ENCODE measurements around the gene DBX1. TPM values are rescaled to one million over a fixed set of nuclear protein-coding genes. Genes with fewer than 3 reads are reported as not detected.
"Not testable (repeated sequence)": the region's sequence is repeated elsewhere in the genome, so short reads cannot be mapped to it uniquely, and the experiment has no call there.

DBX1 gene, protein sequence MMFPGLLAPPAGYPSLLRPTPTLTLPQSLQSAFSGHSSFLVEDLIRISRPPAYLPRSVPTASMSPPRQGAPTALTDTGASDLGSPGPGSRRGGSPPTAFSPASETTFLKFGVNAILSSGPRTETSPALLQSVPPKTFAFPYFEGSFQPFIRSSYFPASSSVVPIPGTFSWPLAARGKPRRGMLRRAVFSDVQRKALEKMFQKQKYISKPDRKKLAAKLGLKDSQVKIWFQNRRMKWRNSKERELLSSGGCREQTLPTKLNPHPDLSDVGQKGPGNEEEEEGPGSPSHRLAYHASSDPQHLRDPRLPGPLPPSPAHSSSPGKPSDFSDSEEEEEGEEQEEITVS
- total RNA-seq (1.3 TPM), polyA plus RNA-seq (ENCODE audit: insufficient read depth in 1 of 8, insufficient read length in 8 of 8, low replicate concordance in 1 of 8) (10 to 100 TPM in 2 of 8 donors, 1 to 10 TPM in 6; 6.3 to 13.4 (median 9.0) TPM)
- long read RNA-seq, donor 1, partial matches to known transcripts, result 0 of 2 reads
- long read RNA-seq, donor 1, other reads (novel, unspliced or antisense), result 0 of 2 reads
- long read RNA-seq, donor 2, result 0 reads
- long read RNA-seq, donor 3, transcript DBX1-201 (4 exons, 1,380 nt), result major isoform, 5 of 5 reads
- long read RNA-seq, donor 3, partial matches to known transcripts, result 0 of 5 reads
- long read RNA-seq, donor 3, other reads (novel, unspliced or antisense), result 0 of 5 reads
- long read RNA-seq, donor 4, partial matches to known transcripts, result 0 of 1 reads
- long read RNA-seq, donor 4, other reads (novel, unspliced or antisense), result 0 of 1 reads
- long read RNA-seq, donor 5, transcript DBX1-201 (4 exons, 1,380 nt), result major isoform, 13 of 13 reads
- long read RNA-seq, donor 5, partial matches to known transcripts, result 0 of 13 reads
- long read RNA-seq, donor 5, other reads (novel, unspliced or antisense), result 0 of 13 reads
- long read RNA-seq, donor 6, transcript DBX1-201 (4 exons, 1,380 nt), result major isoform, 8 of 8 reads
- long read RNA-seq, donor 6, partial matches to known transcripts, result 0 of 8 reads
- long read RNA-seq, donor 6, other reads (novel, unspliced or antisense), result 0 of 8 reads
- long read RNA-seq, donor 7, partial matches to known transcripts, result 0 of 2 reads
- long read RNA-seq, donor 7, other reads (novel, unspliced or antisense), result 0 of 2 reads
- long read RNA-seq, donor 8, partial matches to known transcripts, result 0 of 2 reads
- long read RNA-seq, donor 8, other reads (novel, unspliced or antisense), result 0 of 2 reads
- long read RNA-seq, donor 9, partial matches to known transcripts, result 0 of 3 reads
- long read RNA-seq, donor 9, other reads (novel, unspliced or antisense), result 0 of 3 reads
- long read RNA-seq, donor 10, transcript DBX1-201 (4 exons, 1,380 nt), result major isoform, 11 of 11 reads
- long read RNA-seq, donor 10, partial matches to known transcripts, result 0 of 11 reads
- long read RNA-seq, donor 10, other reads (novel, unspliced or antisense), result 0 of 11 reads
- long read RNA-seq, donor 11, partial matches to known transcripts, result 0 of 1 reads
- long read RNA-seq, donor 11, other reads (novel, unspliced or antisense), result 0 of 1 reads

DNA sequence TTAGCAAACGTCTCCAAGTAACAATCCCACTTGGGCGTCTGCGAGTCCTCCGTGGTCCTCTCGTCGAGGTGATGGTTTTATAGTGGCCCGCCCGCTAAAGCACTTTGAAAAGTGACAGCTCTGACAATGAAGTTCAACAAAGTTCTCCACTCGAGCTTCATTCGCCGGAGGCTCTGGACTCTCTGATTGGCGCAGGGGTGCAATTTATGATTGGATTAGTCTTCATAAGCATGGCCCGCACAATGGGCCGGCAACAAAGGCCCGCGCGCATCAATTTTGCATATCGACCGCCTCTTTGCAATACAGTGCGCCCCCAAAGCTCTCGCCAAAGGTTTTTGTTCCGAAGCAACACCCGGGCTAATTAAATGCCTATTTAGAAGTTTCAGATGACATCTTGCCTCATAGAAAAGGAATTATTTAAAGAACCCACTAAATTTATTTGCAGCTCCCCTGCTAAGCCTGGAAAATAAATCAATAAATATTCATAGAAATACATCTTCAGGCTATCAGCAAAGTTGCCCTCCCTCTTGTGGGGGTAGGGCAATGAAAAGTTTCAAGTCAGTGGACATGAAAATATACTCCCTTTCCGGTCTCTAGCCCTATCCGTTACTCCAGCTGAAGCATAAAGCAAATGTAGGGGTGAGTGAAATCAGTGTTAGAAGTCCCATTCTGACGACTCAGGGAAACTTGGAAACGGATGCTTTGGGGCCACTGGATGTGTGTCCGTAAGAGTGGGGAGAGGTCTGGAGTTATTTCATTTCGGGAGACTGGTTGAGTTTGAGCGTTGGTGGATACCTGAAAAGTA, at the start of gene DBX1:
Gene DBX1, minus strand, starts transcription at position 51 of the 805 bp plus-strand sequence. CDS start 151 bp downstream, outside the sequence.
- Histone ChIP-seq H3K36me3 (ENCODE audit: control insufficient read depth, insufficient read depth, low read length) (no peaks in the 10 kb centered on the region), H3K4me3 (ENCODE audit: low read length) (peak within 1 kb of the TSS; percentile 42), H3K4me1 (ENCODE audit: control insufficient read depth, insufficient read depth, low read length) (peaks cover 31% of the 10 kb centered on the region), H3K9me3 (replicated peaks; ENCODE audit: control insufficient read depth, low read depth, low read length) (no peaks in the 10 kb centered on the region), H3K27me3 (ENCODE audit: control insufficient read depth, insufficient read depth, low read length) (peaks cover 90% of the 10 kb centered on the region), H3K27ac (ENCODE audit: low read length) (peak within 1 kb of the TSS; percentile 80)
- WGBS (ENCODE audit: insufficient coverage), result 0% methylated on average over 4 of the region's 30 CpGs
- DNase-seq, result peak; percentile 55

DNA sequence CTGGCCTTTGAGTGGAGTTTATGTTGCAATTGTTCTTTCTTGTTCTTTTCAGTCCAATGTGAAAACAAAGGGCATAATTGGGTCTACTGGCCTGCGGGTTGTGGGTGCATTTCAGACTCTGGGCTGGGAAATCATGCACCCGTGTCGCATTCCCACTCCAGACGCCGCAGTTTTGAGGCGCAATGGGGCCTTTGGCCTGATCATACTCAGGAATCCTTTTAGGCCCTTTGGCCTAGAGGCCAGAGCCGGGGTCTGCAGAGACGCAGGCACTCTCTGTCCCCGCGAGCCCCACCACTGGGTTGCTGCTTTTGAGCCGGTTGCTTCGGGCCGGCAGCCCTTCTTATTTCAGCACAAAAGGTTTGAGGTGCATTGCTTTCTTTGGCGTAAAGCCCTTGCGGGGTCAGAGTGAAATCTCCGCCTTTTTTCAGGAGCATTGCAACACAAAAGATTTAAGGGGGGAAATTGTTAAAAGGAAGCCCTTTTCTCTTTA, 48.4 kb upstream of the DBX1 start:
- WGBS (ENCODE audit: insufficient coverage), result 18% methylated on average over 15 of the region's 16 CpGs
- Histone ChIP-seq H3K4me3 (ENCODE audit: low read length) (no peak overlapping the region), H3K4me1 (ENCODE audit: control insufficient read depth, insufficient read depth, low read length) (no peaks in the 10 kb centered on the region), H3K9me3 (replicated peaks; ENCODE audit: control insufficient read depth, low read depth, low read length) (no peaks in the 10 kb centered on the region), H3K27ac (ENCODE audit: low read length) (no peak overlapping the region), H3K27me3 (ENCODE audit: control insufficient read depth, insufficient read depth, low read length) (peaks cover 21% of the 10 kb centered on the region), H3K36me3 (ENCODE audit: control insufficient read depth, insufficient read depth, low read length) (no peaks in the 10 kb centered on the region)
- no peak for DNase-seq

DNA sequence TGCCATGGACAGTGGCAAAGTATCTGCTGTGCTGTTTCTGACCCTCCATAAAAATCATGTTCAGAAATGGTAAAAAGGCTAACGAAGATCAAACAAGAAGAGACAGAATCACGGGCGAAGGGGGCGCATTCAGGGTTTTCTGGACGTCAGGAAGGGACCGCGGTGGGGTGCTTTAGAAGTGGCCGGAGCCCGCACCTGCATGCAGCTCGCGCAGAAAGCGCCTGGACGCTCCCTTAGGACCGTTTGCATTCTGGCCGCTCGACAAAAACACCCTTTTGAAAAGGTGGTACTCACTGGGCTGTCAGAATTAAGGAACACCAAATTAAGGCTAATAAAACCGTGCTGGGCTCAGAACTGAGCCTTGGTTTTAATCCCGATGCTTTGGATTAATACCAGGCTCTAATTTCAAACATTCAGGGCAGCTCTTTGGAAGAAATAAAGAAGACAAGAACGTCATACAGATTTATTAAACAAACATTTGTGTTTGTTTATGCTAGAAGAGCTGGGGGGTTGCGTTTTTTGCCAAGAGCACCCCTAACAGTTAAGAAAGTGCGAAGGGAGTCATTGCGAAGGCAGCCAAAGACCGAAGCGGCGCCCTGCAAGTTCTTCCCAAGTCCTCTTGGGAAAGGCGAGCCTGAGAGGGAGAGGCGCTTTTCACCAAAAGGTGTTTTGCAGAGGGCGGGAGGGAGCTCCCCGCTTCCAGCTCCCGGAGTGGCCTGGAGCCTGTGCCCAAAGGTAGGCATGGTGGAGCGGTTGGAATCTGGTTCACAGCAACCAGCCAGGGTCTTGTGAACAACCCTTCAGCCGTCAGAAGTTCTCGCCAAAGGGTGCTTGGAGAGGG, 47.7 kb upstream of the DBX1 start:
- Histone ChIP-seq H3K36me3 (ENCODE audit: control insufficient read depth, insufficient read depth, low read length) (no peaks in the 10 kb centered on the region), H3K4me1 (ENCODE audit: control insufficient read depth, insufficient read depth, low read length) (no peaks in the 10 kb centered on the region), H3K27me3 (ENCODE audit: control insufficient read depth, insufficient read depth, low read length) (peaks cover 21% of the 10 kb centered on the region), H3K9me3 (replicated peaks; ENCODE audit: control insufficient read depth, low read depth, low read length) (no peaks in the 10 kb centered on the region), H3K27ac (ENCODE audit: low read length) (no peak overlapping the region), H3K4me3 (ENCODE audit: low read length) (no peak overlapping the region)
- no peak for DNase-seq
- 15% methylated on average over 28 of the region's 33 CpGs for WGBS (ENCODE audit: insufficient coverage)

GRCh38 chr11:20205807-20206206, 45.5 kb upstream of the DBX1 start:
- H3K36me3 ChIP-seq (ENCODE audit: control insufficient read depth, insufficient read depth, low read length), result no peaks in the 10 kb centered on the region
- no peak overlapping the region for H3K4me3 ChIP-seq (ENCODE audit: low read length)
- H3K4me1 ChIP-seq (ENCODE audit: control insufficient read depth, insufficient read depth, low read length), result no peaks in the 10 kb centered on the region
- DNase-seq, result no peak
- H3K27ac ChIP-seq (ENCODE audit: low read length), result no peak overlapping the region
- H3K27me3 ChIP-seq (ENCODE audit: control insufficient read depth, insufficient read depth, low read length), result peaks cover 21% of the 10 kb centered on the region
- no peaks in the 10 kb centered on the region for H3K9me3 ChIP-seq (replicated peaks; ENCODE audit: control insufficient read depth, low read depth, low read length)

DNA sequence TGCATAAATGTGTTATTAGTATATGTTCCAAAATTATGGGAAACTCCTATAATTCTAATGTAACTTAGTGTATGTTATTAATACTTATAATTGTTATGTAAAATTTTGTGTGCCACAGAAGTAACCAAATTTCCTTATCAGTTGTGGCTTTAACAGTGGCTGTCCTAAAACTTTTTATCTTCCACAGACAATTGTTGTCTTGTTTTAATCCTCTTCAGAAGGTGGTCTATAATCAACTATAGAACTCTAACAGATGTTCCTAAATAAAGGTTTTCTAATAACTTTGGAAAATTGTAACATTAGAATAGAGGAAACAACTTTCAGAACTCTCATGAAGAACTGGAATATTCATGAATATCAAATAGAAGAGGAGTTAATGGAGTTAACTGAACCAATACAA, 44.4 kb upstream of the DBX1 start:
- H3K27me3 ChIP-seq (ENCODE audit: control insufficient read depth, insufficient read depth, low read length), result peaks cover 21% of the 10 kb centered on the region
- H3K27ac ChIP-seq (ENCODE audit: low read length), result no peak overlapping the region
- no peaks in the 10 kb centered on the region for H3K4me1 ChIP-seq (ENCODE audit: control insufficient read depth, insufficient read depth, low read length)
- H3K36me3 ChIP-seq (ENCODE audit: control insufficient read depth, insufficient read depth, low read length), result no peaks in the 10 kb centered on the region
- H3K4me3 ChIP-seq (ENCODE audit: low read length), result no peak overlapping the region
- no peak for DNase-seq
- no peaks in the 10 kb centered on the region for H3K9me3 ChIP-seq (replicated peaks; ENCODE audit: control insufficient read depth, low read depth, low read length)

DNA sequence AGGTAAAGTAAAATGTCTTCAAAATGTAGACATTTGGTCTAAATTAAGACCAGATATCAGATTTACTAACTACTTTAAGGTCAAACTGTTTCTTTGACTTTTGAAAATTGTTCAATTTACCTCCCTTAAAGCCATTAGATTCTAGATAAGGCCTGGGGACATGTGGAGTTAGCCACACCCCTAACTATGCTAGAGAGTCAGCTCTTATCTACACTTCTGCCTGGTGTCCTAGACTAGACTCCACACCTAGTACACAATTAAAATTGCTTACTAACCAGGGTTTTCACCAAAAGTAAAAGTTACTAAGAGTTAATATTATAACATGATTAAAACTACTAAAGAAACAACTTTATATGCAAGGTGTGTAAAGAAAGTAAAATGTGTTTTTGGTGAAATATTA, 43.6 kb upstream of the DBX1 start:
- Histone ChIP-seq H3K9me3 (replicated peaks; ENCODE audit: control insufficient read depth, low read depth, low read length) (no peaks in the 10 kb centered on the region), H3K27ac (ENCODE audit: low read length) (no peak overlapping the region), H3K4me3 (ENCODE audit: low read length) (no peak overlapping the region), H3K27me3 (ENCODE audit: control insufficient read depth, insufficient read depth, low read length) (peaks cover 21% of the 10 kb centered on the region), H3K36me3 (ENCODE audit: control insufficient read depth, insufficient read depth, low read length) (no peaks in the 10 kb centered on the region), H3K4me1 (ENCODE audit: control insufficient read depth, insufficient read depth, low read length) (no peaks in the 10 kb centered on the region)
- DNase-seq, result no peak

DNA sequence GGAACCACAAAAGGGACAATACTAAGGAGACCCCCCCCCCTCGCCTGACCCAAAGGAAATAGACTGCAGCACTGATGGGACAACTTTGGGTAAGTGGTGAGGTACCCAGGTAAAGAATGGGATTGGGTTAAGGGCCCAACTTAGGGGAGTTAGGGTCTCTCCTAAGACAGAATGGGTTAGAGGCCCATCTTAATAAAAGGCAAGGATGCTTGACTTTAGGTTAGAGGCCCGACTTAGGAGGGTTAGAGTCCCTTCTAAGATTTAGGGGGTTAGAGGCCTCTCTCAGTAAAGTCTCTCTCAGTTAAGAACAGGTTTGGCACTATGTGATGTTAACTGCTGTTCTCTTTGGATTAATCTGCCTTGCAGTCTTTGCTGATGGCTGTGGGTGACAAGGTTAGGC, 41.0 kb upstream of the DBX1 start:
- WGBS (ENCODE audit: insufficient coverage), result 40% methylated on average over 1 of the region's 2 CpGs
- Histone ChIP-seq H3K4me3 (ENCODE audit: low read length) (no peak overlapping the region), H3K27me3 (ENCODE audit: control insufficient read depth, insufficient read depth, low read length) (no peaks in the 10 kb centered on the region), H3K36me3 (ENCODE audit: control insufficient read depth, insufficient read depth, low read length) (no peaks in the 10 kb centered on the region), H3K27ac (ENCODE audit: low read length) (no peak overlapping the region), H3K4me1 (ENCODE audit: control insufficient read depth, insufficient read depth, low read length) (no peaks in the 10 kb centered on the region), H3K9me3 (replicated peaks; ENCODE audit: control insufficient read depth, low read depth, low read length) (no peaks in the 10 kb centered on the region)
- DNase-seq, result no peak

- DNase-seq; H3K4me3 ChIP-seq (ENCODE audit: low read length); H3K27ac ChIP-seq (ENCODE audit: low read length); H3K9me3 ChIP-seq (replicated peaks; ENCODE audit: control insufficient read depth, low read depth, low read length); H3K27me3 ChIP-seq (ENCODE audit: control insufficient read depth, insufficient read depth, low read length); H3K4me1 ChIP-seq (ENCODE audit: control insufficient read depth, insufficient read depth, low read length); H3K36me3 ChIP-seq (ENCODE audit: control insufficient read depth, insufficient read depth, low read length): not testable (repeated sequence)
- 14% methylated on average over 2 of the region's 5 CpGs for whole genome bisulfite sequencing (ENCODE audit: insufficient coverage)
These were observed 40.2 kb upstream of the DBX1 start for GRCh38 chr11:20200331-20200955.

Measured in muscle of leg (tissue), 16 donors.